Calu3 (cell line): Measurements from ENCODE around the gene WDR11. TPM values are rescaled to one million over a fixed set of nuclear protein-coding genes. Genes with fewer than 3 reads are reported as not detected.

ENCODE experiments used
- BruUV-seq: library from RNA; stranded (reverse); fragments of 400-500 nt; replicated peaks from 2 replicates; lab custom pipeline; 2021; lab: Mats Ljungman, UMichigan
- CTCF ChIA-PET: fragments of 300-600 bp; sonication (Branson Sonifier 250); formaldehyde crosslinking; loops from one replicate; lab custom pipeline; 2022; ENCODE audit warnings: antibody characterized with exemption; lab: Charles Lee
- DNase-seq: peaks from one replicate; pipeline ENCODE4 v3.0.0; 2022
- H3K27ac Mint-ChIP-seq: one replicate; pipeline ENCODE4 v1.8.0; 2022; ENCODE audit warnings: mixed read lengths; ENCODE audit not compliant: unreplicated experiment
- H3K27me3 Mint-ChIP-seq: one replicate; pipeline ENCODE4 v1.8.0; 2022; ENCODE audit warnings: mixed read lengths; ENCODE audit not compliant: unreplicated experiment
- H3K36me3 Mint-ChIP-seq: one replicate; pipeline ENCODE4 v1.8.0; 2022; ENCODE audit warnings: mild to moderate bottlenecking, moderate library complexity, mixed read lengths; ENCODE audit not compliant: insufficient read depth, unreplicated experiment
- H3K4me1 Mint-ChIP-seq: one replicate; pipeline ENCODE4 v1.8.0; 2022; ENCODE audit warnings: mild to moderate bottlenecking, low read depth, mixed read lengths; ENCODE audit not compliant: unreplicated experiment
- H3K4me3 Mint-ChIP-seq: one replicate; pipeline ENCODE4 v1.8.0; 2022; ENCODE audit warnings: mild to moderate bottlenecking, low read depth, moderate library complexity, mixed read lengths; ENCODE audit not compliant: unreplicated experiment
- H3K9me3 Mint-ChIP-seq: one replicate; pipeline ENCODE4 v1.8.0; 2022; ENCODE audit warnings: low read depth, mixed read lengths; ENCODE audit not compliant: unreplicated experiment
- CTCF ChIP-seq: fragments of 200-600 bp; IDR thresholded peaks from one replicate; pipeline ENCODE4 v1.8.0; 2022; ENCODE audit warnings: antibody characterized with exemption; ENCODE audit not compliant: unreplicated experiment
- intact Hi-C: fragments of 100-400 bp; cut with micrococcal nuclease; formaldehyde crosslinking; loops from one replicate; pipeline ENCODE4 v1.10.0; 2022; ENCODE audit not compliant: unreplicated experiment
- total RNA-seq: library from RNA; stranded (reverse); gene quantifications from 2 replicates; pipeline ENCODE4 v1.2.3, GENCODE V29; 2022

The WDR11 gene
- total RNA-seq, 1 experiment from 2014 or later = 33.5 TPM

- CTCF ChIA-PET = no interaction called here
- no peak overlapping the region for H3K4me3 Mint-ChIP-seq
- no TSS peak for BruUV-seq
- peaks cover 8% of the 10 kb centered on the region for H3K4me1 Mint-ChIP-seq
- intact Hi-C loops = no loop called here
- no peak overlapping the region for H3K27ac Mint-ChIP-seq
- TF ChIP-seq CTCF = no peak
- H3K9me3 Mint-ChIP-seq = no peaks in the 10 kb centered on the region
- H3K36me3 Mint-ChIP-seq = peaks cover 15% of the 10 kb centered on the region
- no peak for DNase-seq
- no peaks in the 10 kb centered on the region for H3K27me3 Mint-ChIP-seq
These were observed 3.2 kb downstream of the WDR11 start for GRCh38 chr10:120854388-120854787.

- intact Hi-C loops = no loop called here
- no peak for TF ChIP-seq CTCF
- CTCF ChIA-PET = no interaction called here
- Mint-ChIP-seq H3K36me3 (no peaks in the 10 kb centered on the region), H3K9me3 (no peaks in the 10 kb centered on the region), H3K27me3 (no peaks in the 10 kb centered on the region), H3K4me1 (no peaks in the 10 kb centered on the region), H3K4me3 (no peak overlapping the region), H3K27ac (no peak overlapping the region)
- no TSS peak for BruUV-seq
- no peak for DNase-seq
These were observed 10.2 kb downstream of the WDR11 start for GRCh38 chr10:120861178-120861855.

GRCh38 chr10:120873741-120874140, 22.6 kb downstream of the WDR11 start:
- Mint-ChIP-seq H3K36me3 (peaks cover 6% of the 10 kb centered on the region), H3K27ac (no peak overlapping the region), H3K4me3 (no peak overlapping the region), H3K4me1 (no peaks in the 10 kb centered on the region), H3K27me3 (no peaks in the 10 kb centered on the region), H3K9me3 (no peaks in the 10 kb centered on the region)
- intact Hi-C loops = no loop called here
- CTCF ChIA-PET = no interaction called here
- no peak for DNase-seq
- TF ChIP-seq CTCF = no peak
- no TSS peak for BruUV-seq

GRCh38 chr10:120883071-120883470, 31.9 kb downstream of the WDR11 start:
- no peak for DNase-seq
- CTCF ChIA-PET = no interaction called here
- TF ChIP-seq CTCF = no peak
- BruUV-seq = no TSS peak
- Mint-ChIP-seq H3K4me3 (no peak overlapping the region), H3K4me1 (no peaks in the 10 kb centered on the region), H3K36me3 (peaks cover 4% of the 10 kb centered on the region), H3K9me3 (no peaks in the 10 kb centered on the region), H3K27ac (no peak overlapping the region), H3K27me3 (no peaks in the 10 kb centered on the region)
- intact Hi-C loops = no loop called here
